ENCODE measurements around the gene LRMDA.

DNA sequence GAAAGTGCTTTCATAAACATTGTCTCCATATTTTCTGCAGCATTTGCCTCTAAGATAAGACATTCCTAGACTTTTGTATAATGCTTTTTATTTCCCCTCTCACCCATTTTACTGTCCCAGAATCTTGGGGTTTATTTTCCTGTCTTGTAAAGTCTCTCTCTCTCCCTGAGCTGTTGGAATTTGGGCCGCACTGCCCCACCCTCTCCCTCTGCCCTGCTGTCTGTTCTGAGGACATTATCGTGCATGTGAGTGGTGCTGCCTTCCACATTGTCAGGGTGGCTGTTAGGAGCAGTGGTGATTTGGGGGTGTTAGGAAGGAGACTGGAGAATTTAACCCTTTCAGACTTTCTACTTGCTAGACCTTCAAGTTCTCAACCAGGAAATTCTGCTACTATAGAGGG, 16.7 kb downstream of the LRMDA start:
- TF ChIP-seq, protein P1, sequence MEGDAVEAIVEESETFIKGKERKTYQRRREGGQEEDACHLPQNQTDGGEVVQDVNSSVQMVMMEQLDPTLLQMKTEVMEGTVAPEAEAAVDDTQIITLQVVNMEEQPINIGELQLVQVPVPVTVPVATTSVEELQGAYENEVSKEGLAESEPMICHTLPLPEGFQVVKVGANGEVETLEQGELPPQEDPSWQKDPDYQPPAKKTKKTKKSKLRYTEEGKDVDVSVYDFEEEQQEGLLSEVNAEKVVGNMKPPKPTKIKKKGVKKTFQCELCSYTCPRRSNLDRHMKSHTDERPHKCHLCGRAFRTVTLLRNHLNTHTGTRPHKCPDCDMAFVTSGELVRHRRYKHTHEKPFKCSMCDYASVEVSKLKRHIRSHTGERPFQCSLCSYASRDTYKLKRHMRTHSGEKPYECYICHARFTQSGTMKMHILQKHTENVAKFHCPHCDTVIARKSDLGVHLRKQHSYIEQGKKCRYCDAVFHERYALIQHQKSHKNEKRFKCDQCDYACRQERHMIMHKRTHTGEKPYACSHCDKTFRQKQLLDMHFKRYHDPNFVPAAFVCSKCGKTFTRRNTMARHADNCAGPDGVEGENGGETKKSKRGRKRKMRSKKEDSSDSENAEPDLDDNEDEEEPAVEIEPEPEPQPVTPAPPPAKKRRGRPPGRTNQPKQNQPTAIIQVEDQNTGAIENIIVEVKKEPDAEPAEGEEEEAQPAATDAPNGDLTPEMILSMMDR (IDR thresholded peaks at IDR 0.05): no peak
- TF ChIP-seq POLR2A (IDR thresholded peaks at IDR 0.05): no peak
